GM13977 (cell line): ENCODE data around the gene NELFB.

Source experiments
- DNase-seq: peaks from one replicate; pipeline ENCODE4 v3.0.0; 2012; ENCODE audit warnings: low spot score
- in situ Hi-C: fragments of 300-500 bp; cut with MboI; formaldehyde crosslinking; loops from one replicate; pipeline ENCODE4 v1.12.0; 2022; ENCODE audit warnings: low sequenced_read_pairs, low pct_unique_long_range_greater_than_20kb, mixed read lengths, inconsistent platforms; ENCODE audit not compliant: unreplicated experiment
- TF ChIP-seq, protein P1 (sequence below): IDR thresholded peaks from 2 replicates; pipeline ENCODE4 v1.5.1; 2012; ENCODE audit warnings: mild to moderate bottlenecking, control low read depth; ENCODE audit not compliant: insufficient read depth; ENCODE audit errors: extremely low read depth, missing control alignments

Gene NELFB

DNA sequence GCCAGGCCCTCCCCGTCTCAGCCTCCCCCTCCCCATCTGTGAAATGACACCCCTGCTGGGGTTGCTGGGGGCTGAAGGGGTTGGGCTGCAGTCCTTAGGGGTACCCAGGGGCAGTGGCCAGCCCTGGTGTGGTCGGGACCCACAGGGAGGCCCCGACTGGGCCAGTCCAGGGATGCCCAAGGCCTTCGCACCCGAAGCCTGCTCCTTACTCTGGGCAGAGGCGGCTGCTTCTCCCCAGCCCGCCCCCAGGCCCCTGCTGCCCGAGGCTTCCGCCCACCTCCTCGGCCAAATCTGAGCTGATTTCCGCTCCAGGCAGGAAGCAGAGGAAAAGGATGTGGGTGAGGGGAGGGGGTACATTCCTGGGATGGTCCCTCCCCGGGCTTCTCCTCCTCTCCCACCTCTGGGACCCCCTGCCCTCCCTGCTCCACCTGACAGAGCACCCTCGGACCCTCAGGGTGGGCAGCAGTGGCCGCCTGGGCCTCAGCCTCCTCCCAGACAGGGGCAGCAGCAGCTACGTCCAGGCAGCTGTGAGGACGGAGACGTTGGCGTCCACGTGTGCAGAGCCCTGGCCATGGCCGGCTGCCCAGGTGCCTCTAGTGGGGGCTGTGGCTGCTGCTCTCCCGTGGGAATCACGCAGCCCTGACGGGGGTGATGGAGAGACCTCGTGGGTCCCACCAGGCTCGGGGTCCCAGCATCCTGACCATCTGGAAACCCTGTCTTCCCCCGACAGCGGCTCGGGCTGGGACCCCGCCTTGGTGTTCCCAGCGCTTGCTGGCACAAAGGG lies 51.1 kb downstream of the NELFB start:
- TF ChIP-seq, protein P1, sequence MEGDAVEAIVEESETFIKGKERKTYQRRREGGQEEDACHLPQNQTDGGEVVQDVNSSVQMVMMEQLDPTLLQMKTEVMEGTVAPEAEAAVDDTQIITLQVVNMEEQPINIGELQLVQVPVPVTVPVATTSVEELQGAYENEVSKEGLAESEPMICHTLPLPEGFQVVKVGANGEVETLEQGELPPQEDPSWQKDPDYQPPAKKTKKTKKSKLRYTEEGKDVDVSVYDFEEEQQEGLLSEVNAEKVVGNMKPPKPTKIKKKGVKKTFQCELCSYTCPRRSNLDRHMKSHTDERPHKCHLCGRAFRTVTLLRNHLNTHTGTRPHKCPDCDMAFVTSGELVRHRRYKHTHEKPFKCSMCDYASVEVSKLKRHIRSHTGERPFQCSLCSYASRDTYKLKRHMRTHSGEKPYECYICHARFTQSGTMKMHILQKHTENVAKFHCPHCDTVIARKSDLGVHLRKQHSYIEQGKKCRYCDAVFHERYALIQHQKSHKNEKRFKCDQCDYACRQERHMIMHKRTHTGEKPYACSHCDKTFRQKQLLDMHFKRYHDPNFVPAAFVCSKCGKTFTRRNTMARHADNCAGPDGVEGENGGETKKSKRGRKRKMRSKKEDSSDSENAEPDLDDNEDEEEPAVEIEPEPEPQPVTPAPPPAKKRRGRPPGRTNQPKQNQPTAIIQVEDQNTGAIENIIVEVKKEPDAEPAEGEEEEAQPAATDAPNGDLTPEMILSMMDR = no peak
- in situ Hi-C loops = no loop called here
- DNase-seq = no peak

DNA sequence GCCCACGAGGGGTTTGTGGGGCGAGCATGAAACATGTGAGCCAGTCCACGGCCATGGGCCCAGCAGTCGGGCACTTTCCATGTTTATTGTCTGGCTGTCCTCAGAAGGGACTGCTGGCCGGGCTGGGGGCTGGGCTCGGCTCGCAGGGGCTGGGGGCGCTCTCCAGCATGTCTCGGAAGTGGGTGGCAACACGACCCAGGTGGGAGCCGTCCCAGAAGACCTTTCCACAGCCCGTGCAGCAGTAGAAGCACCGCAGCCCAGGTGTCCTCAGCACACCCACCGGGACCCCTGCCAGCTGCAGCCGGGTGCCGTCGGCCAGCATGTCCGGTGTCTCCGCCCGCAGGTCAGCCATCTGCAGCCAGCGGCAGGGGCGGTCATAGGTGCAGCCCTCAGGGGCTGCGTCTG lies 51.7 kb downstream of the NELFB start:
- no peak for DNase-seq
- TF ChIP-seq, protein P1 = no peak
- in situ Hi-C loops = no loop called here

DNA sequence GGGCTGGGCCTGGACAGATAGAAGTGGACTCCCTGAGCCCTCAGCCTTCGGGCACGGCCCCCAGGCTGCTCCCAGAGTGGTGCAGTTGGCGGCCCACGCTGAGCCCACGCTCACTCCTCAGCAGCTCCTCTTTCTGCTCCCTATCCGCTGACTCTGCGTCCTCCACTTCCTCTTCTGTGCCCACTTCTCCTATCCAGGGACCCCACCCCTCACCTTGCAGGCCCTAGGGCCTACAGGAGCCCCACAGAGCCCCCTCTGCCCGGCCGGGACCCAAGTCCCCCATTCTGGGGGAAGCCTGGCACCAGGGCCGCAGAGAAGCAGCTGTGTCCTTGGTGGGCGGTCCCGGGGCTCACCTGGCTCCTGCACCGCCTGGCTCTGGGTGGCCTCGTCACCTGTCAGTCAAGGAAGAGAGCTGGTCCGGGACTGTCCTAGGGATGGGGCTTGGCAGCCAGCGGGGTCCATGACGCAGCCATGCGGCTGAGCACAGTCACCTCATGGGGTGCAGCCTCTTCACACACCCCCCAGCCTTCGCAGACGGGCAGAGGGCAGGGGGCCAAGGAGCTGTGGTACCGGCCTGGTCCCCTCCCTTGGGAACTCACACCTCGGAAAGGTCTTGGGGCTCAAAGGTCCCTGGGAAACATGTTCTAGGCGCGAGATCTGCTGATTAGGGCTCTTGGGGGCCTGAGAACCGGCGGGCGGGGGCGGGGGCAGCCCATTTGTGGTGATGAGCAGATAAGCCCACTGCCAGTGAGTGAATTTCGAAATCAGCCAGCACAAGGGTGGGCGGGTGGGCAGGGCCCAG lies 52.3 kb downstream of the NELFB start:
- DNase-seq = no peak
- TF ChIP-seq, protein P1 = no peak
- in situ Hi-C loops = no loop called here

DNA sequence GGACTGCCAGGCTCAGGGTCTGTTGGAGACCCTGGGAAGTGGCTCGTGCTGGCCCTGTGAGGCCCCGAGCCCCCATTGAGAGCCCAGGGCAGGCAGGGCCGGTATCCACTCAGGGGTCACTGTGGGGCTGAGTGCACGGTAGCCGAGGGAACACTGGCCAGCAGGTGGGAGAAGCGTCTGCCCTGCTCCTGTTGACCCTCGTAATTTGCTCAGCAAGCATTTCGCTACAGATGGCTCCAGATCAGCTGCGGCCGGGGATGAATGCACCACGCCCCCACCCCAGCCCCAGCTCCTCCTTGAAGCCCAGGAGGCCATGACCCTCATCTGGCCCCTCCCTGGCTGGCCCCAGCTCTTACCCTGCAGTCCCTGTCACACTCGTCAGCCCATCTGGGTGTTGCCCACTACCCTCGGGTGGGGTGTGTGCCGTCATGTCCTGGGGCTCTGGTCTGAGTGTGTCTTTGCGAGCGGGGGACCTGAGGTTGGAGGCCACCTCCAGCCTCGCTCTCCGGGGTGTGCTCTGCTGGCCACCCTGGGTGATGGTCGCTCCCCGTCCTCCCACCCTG lies 53.0 kb downstream of the NELFB start:
- in situ Hi-C loops = no loop called here
- TF ChIP-seq, protein P1 = no peak
- no peak for DNase-seq

DNA sequence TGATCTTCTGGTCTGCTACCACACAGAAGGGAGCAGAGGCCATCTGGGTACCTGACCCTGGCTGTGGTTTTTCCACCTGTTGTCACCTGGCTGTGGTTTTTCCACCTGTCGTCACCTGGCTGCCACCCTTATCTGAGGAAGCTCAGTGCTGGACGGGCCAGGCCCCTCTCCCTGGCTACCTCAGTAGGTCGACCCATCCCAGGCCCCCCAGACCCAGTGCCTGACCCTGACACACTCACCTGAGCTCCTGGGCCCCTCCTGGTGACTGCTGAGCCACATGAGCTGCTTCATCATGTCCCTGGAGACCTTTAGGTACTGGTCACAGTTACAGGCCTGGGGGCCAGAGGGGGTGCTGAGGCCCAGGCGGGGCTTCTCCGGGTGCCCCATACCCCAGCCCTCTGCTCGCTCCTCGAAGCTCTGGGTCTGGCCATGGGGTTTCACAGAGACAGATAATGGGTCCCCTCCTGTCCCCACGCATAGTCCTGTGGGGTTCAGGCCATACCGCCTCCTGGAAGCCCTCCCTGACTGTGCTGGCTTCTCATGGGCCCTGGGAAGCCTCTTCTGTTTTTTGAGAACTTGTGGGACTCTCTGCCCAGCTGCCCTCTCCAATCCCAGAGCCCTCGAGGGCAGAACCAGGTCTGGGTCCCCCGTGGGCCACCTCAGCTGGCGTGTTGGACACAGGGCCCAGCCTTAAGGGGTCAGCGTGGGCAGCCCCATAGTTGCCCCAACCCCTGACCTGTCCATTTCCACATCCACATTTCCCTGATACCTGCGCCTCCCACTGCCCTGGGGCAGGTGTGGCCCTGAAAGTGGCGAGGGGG lies 54.5 kb downstream of the NELFB start:
- TF ChIP-seq, protein P1 = no peak
- in situ Hi-C loops = no loop called here
- DNase-seq = no peak

DNA sequence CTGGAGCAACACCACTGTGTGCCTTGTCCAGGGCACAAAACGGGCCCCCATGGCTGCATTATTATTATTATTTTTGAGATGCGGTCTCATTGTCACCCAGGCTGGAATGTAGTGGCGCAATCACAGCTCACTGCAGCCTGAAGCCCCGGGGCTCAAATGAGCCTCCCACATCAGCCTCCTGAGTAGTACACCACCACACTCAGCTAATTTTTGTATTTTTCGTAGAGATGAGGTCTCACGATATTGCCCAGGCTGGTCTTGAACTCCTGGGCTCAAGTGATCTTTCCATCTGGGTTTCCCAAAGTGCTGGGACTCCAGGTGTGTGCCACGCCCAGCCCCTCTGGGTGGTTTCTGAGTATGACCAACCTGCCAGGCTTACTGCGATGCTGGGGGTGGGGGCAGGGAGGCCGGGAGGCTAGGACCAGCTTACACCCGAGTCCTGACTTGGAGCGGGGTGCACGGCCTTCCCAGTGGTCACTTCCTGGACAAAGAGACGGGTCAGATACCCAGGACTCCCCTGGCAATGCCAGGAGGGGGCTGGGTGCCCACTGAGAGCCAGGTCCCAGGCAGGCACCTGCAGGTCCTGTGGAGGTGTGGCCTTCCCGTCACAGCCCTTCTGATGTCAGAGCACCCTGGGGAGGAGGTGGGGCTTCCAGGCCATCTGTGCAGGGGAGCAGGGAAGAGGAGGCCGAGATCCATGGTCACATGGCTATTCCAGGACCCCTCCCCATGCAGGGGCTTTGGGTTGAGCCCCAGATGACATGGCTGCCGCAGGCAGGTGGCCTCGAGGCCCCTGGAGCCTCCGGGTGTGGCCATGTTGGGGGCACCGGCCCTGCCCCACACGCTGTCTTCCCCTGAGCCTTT lies 55.3 kb downstream of the NELFB start:
- DNase-seq = no peak
- TF ChIP-seq, protein P1 = no peak
- in situ Hi-C loops = no loop called here
